ENCODE results near the gene RAMP3. TPM values are rescaled to one million over a fixed set of nuclear protein-coding genes. Genes with fewer than 3 reads are reported as not detected.
A peak's percentile ranks its signal among the peaks of the same experiment; 100 is the strongest.

Gene RAMP3
- polyA plus RNA-seq, 3 donors: not detected

DNA sequence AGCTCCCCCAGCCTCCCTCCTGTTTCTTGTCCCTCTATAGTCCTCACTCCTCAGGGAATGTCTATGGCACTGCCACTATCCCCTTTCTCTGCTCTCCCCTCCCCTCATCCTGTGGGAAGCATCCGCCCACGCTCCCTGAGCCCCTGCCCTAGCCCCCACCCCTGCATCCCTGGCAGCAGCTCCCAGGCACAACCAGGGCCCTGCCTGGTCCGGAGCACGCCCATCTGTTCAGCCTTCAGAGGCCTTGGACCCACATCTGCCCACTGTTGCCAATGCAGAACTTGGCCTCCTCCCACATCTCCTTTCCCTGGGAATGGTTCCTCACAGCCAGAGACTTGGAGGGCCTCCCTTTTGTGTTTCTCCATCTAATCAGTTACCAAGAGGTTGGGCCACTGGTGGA is 25.7 kb upstream of the RAMP3 start:
- H3K79me2 ChIP-seq (ENCODE audit: insufficient read depth, low read length): no peaks in the 10 kb centered on the region
- no peak for DNase-seq
- no peak overlapping the region for H2AFZ ChIP-seq (ENCODE audit: insufficient read depth, low read depth, low read length, poor library complexity, severe bottlenecking)
- no peaks in the 10 kb centered on the region for H3K27me3 ChIP-seq (ENCODE audit: control insufficient read depth in 2 of 2, insufficient read depth in 2 of 2, low read length in 2 of 2)
- no peaks in the 10 kb centered on the region for H4K20me1 ChIP-seq (ENCODE audit: insufficient read depth, low read length)
- H3K4me2 ChIP-seq (replicated peaks; ENCODE audit: extremely low read depth, low read length, poor library complexity, severe bottlenecking): no peak overlapping the region
- Mint-ChIP-seq H3K27ac (peak overlapping the region in 1 of 7 donors; percentile 41), H3K36me3 (no peaks in the 10 kb centered on the region), H3K27me3 (ENCODE audit: low read depth in 3 of 3) (peaks cover 2 to 3% (median 2%) of the 10 kb centered on the region in 3 donors), H3K4me3 (no peak overlapping the region), H3K9me3 (peaks cover 0 to 2% (median 0%) of the 10 kb centered on the region in 7 donors), H3K4me1 (peaks cover 6% of the 10 kb centered on the region)
- H3K9me3 ChIP-seq (replicated peaks in 1 of 2; ENCODE audit: control insufficient read depth in 1 of 2, insufficient read depth in 1 of 2, low read length in 2 of 2): no peaks in the 10 kb centered on the region
- no peaks in the 10 kb centered on the region for H3K4me1 ChIP-seq (ENCODE audit: control insufficient read depth in 1 of 2, insufficient read depth in 2 of 2, low read length in 2 of 2)
- intact Hi-C loops (cut with micrococcal nuclease): loop anchor here (10.0 kb wide), 2 partner anchors 157 to 277 kb away; partner anchors contain the start of gene MYO1G (in 1 of the 2)
- TF ChIP-seq CTCF (IDR thresholded peaks at IDR 0.05): no peak
- H3K36me3 ChIP-seq (replicated peaks in 1 of 2; ENCODE audit: control insufficient read depth in 1 of 2, insufficient read depth in 2 of 2, low read length in 2 of 2): no peaks in the 10 kb centered on the region
- H3K4me3 ChIP-seq (replicated peaks in 1 of 3; ENCODE audit: low read depth in 2 of 3, low read length in 3 of 3): no peak overlapping the region
- no peak overlapping the region for H3K27ac ChIP-seq (ENCODE audit: low read depth in 1 of 2, low read length in 2 of 2)
- H3K9ac ChIP-seq (ENCODE audit: insufficient read depth, low read length, poor library complexity, severe bottlenecking): no peak overlapping the region
- 89% methylated on average over 4 of the region's 4 CpGs for WGBS (ENCODE audit: insufficient coverage)

DNA sequence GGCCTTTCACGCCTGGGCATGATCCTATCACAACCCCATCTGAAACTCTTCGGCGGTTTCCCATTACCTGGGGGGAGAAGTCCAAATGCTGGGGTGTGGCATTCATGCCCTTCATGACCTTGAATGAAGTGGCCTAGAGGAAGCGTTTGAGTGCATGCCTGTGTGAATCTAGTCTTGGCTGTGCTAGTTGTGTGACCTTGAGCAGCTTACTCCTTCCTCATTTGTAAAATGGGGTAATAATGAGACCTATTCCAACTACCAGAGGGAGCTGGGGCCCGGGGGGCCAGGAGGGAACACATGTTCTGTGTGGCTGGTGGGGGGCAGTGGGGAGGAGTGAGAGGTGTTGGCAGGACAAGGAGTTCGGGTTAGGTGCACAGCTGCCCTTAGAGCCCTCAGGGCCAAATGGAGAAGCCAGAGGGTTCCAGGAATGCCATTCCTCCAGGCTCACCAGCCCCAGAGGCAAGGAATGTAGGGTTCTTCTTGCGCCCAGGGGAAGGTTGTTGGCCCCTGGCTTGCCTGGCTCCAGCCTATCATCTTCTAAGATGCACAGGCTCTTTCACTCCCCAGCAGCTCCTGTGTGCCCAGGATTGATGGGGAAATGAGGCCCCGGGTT is 24.8 kb upstream of the RAMP3 start:
- no peaks in the 10 kb centered on the region for H3K36me3 ChIP-seq (replicated peaks in 1 of 2; ENCODE audit: control insufficient read depth in 1 of 2, insufficient read depth in 2 of 2, low read length in 2 of 2)
- peaks cover 6% of the 10 kb centered on the region for H3K4me1 Mint-ChIP-seq
- H3K27ac ChIP-seq (ENCODE audit: low read depth in 1 of 2, low read length in 2 of 2): no peak overlapping the region
- no peak overlapping the region for H2AFZ ChIP-seq (ENCODE audit: insufficient read depth, low read depth, low read length, poor library complexity, severe bottlenecking)
- no peaks in the 10 kb centered on the region for H3K79me2 ChIP-seq (ENCODE audit: insufficient read depth, low read length)
- 87% methylated on average over 4 of the region's 8 CpGs for WGBS (ENCODE audit: insufficient coverage)
- H3K9me3 ChIP-seq (replicated peaks in 1 of 2; ENCODE audit: control insufficient read depth in 1 of 2, insufficient read depth in 1 of 2, low read length in 2 of 2): no peaks in the 10 kb centered on the region
- H3K36me3 Mint-ChIP-seq: no peaks in the 10 kb centered on the region
- H3K9ac ChIP-seq (ENCODE audit: insufficient read depth, low read length, poor library complexity, severe bottlenecking): no peak overlapping the region
- H4K20me1 ChIP-seq (ENCODE audit: insufficient read depth, low read length): no peaks in the 10 kb centered on the region
- no peak overlapping the region for H3K4me2 ChIP-seq (replicated peaks; ENCODE audit: extremely low read depth, low read length, poor library complexity, severe bottlenecking)
- intact Hi-C loops (cut with micrococcal nuclease): loop anchor here (10.0 kb wide), 2 partner anchors 158 to 278 kb away; partner anchors contain the start of gene MYO1G (in 1 of the 2)
- H3K4me3 Mint-ChIP-seq: no peak overlapping the region
- H3K27me3 ChIP-seq (ENCODE audit: control insufficient read depth in 2 of 2, insufficient read depth in 2 of 2, low read length in 2 of 2): no peaks in the 10 kb centered on the region
- H3K4me3 ChIP-seq (replicated peaks in 1 of 3; ENCODE audit: low read depth in 2 of 3, low read length in 3 of 3): no peak overlapping the region
- peaks cover 2 to 3% (median 2%) of the 10 kb centered on the region in 3 donors for H3K27me3 Mint-ChIP-seq (ENCODE audit: low read depth in 3 of 3)
- peaks cover 0 to 2% (median 0%) of the 10 kb centered on the region in 7 donors for H3K9me3 Mint-ChIP-seq
- no peak for DNase-seq
- peak overlapping the region in 2 of 7 donors; percentile 25 to 57 for H3K27ac Mint-ChIP-seq
- no peak for TF ChIP-seq CTCF (IDR thresholded peaks at IDR 0.05)
- no peaks in the 10 kb centered on the region for H3K4me1 ChIP-seq (ENCODE audit: control insufficient read depth in 1 of 2, insufficient read depth in 2 of 2, low read length in 2 of 2)
